Measurements from ENCODE around the gene DCBLD2. TPM values are rescaled to one million over a fixed set of nuclear protein-coding genes. Genes with fewer than 3 reads are reported as not detected.
A peak's percentile ranks its signal among the peaks of the same experiment; 100 is the strongest.
"Not testable (repeated sequence)": the region's sequence is repeated elsewhere in the genome, so short reads cannot be mapped to it uniquely, and the experiment has no call there.

Gene DCBLD2
- polyA plus RNA-seq, 1 donor = 72.8 TPM

- no peak for DNase-seq
Observed at GRCh38 chr3:98839846-98840245, 61.6 kb downstream of the DCBLD2 start.

- DNase-seq = not testable (repeated sequence)
Observed at GRCh38 chr3:98831060-98831459, 70.4 kb downstream of the DCBLD2 start.

- DNase-seq = no peak
Observed at GRCh38 chr3:98829246-98829832, 72.2 kb downstream of the DCBLD2 start.

GRCh38 chr3:98827221-98827920, 74.1 kb downstream of the DCBLD2 start:
- DNase-seq = no peak

GRCh38 chr3:98826126-98826525, 75.4 kb downstream of the DCBLD2 start:
- no peak for DNase-seq

GRCh38 chr3:98824256-98824655, 77.2 kb downstream of the DCBLD2 start:
- no peak for DNase-seq

GRCh38 chr3:98823791-98824190, 77.7 kb downstream of the DCBLD2 start:
- DNase-seq = no peak

GRCh38 chr3:98821063-98821462, 80.4 kb downstream of the DCBLD2 start:
- DNase-seq = no peak

- peak; percentile 44 for DNase-seq
Observed at GRCh38 chr3:98817547-98818041, 83.9 kb downstream of the DCBLD2 start.

- DNase-seq = no peak
Observed at GRCh38 chr3:98814817-98815420, 86.6 kb downstream of the DCBLD2 start.

GRCh38 chr3:98812851-98813374, 88.6 kb downstream of the DCBLD2 start:
- no peak for DNase-seq

GRCh38 chr3:98811048-98811447, 90.4 kb downstream of the DCBLD2 start:
- no peak for DNase-seq

GRCh38 chr3:98809557-98809956, 91.9 kb downstream of the DCBLD2 start:
- DNase-seq = no peak

GRCh38 chr3:98808071-98808470, 93.4 kb downstream of the DCBLD2 start:
- no peak for DNase-seq

GRCh38 chr3:98807561-98807960, 93.9 kb downstream of the DCBLD2 start:
- no peak for DNase-seq

- no peak for DNase-seq
Observed at GRCh38 chr3:98807011-98807410, 94.5 kb downstream of the DCBLD2 start.

- DNase-seq = no peak
Observed at GRCh38 chr3:98806521-98806920, 95.0 kb downstream of the DCBLD2 start.

GRCh38 chr3:98805571-98805970, 95.9 kb downstream of the DCBLD2 start:
- DNase-seq = no peak

GRCh38 chr3:98801043-98801747, 100.3 kb downstream of the DCBLD2 start:
- no peak for DNase-seq

GRCh38 chr3:98800401-98800800, 101.1 kb downstream of the DCBLD2 start:
- DNase-seq = peak; percentile 55

- DNase-seq = no peak
Observed at GRCh38 chr3:98799479-98799878, 102.0 kb downstream of the DCBLD2 start.

GRCh38 chr3:98798820-98799219, 102.7 kb downstream of the DCBLD2 start:
- no peak for DNase-seq

- DNase-seq = no peak
Observed at GRCh38 chr3:98797905-98798304, 103.6 kb downstream of the DCBLD2 start.
